Stomach (tissue), 9 donors: Measurements from ENCODE around the gene ATG7. TPM values are rescaled to one million over a fixed set of nuclear protein-coding genes. Genes with fewer than 3 reads are reported as not detected.
A peak's percentile ranks its signal among the peaks of the same experiment; 100 is the strongest.
"Not testable (repeated sequence)": the region's sequence is repeated elsewhere in the genome, so short reads cannot be mapped to it uniquely, and the experiment has no call there.

Source experiments
- DNase-seq, 2 donors: peaks; one replicate each; pipeline versions ENCODE4 v3.0.0 to v3.0.0-alpha.2; 2013 to 2019
- H3K27ac ChIP-seq, 5 donors: fragments of 200-600 bp in 4 of 5; sonication (generic) in 4 of 5; one replicate each; pipeline ENCODE4 v1.5.1; 2013 to 2019; ENCODE audit warnings: mild to moderate bottlenecking in 1 of 5, moderate library complexity in 1 of 5
- H3K27me3 ChIP-seq, 3 donors: fragments of 200-600 bp; sonication (generic); one replicate each; pipeline ENCODE4 v1.5.1; 2017 to 2019; ENCODE audit warnings: mixed run types in 1 of 3
- H3K36me3 ChIP-seq, 4 donors: fragments of 200-600 bp; sonication (generic); 1 replicate in 3 of 4; 2 replicates in 1 of 4; pipeline ENCODE4 v1.5.1; 2016 to 2019
- H3K4me1 ChIP-seq, 4 donors: fragments of 200-600 bp; sonication (generic); one replicate each; pipeline ENCODE4 v1.5.1; 2016 to 2019
- H3K4me3 ChIP-seq, 4 donors: fragments of 200-600 bp; sonication (generic) in 3 of 4; one replicate each; pipeline ENCODE4 v1.5.1; 2016 to 2019; ENCODE audit warnings: mild to moderate bottlenecking in 1 of 4
- H3K9me3 ChIP-seq, 4 donors: fragments of 200-600 bp; sonication (generic); one replicate each; pipeline ENCODE4 v1.5.1; 2016 to 2019
- EP300 ChIP-seq: sonication (generic); formaldehyde crosslinking; IDR thresholded peaks from one replicate; pipeline ENCODE4 v1.6.1; 2017; ENCODE audit warnings: antibody characterized with exemption
- POLR2A ChIP-seq, 4 donors: fragments of 450-650 bp; IDR thresholded peaks; one replicate each; pipeline ENCODE4 v1.6.1; 2016; ENCODE audit warnings: antibody characterized with exemption in 4 of 4, control low read depth in 2 of 4, mild to moderate bottlenecking in 1 of 4, moderate library complexity in 1 of 4
- POLR2AphosphoS5 ChIP-seq, 3 donors: sonication (generic); formaldehyde crosslinking; IDR thresholded peaks; one replicate each; pipeline ENCODE4 v1.6.1; 2016; ENCODE audit warnings: antibody characterized with exemption in 3 of 3
- WGBS, 5 donors: extraction: QIAGEN DNeasy Blood & Tissue Kit in 3 of 5; methylation state at CpG; one replicate each; pipeline versions ENCODE4 v1.1.5 to v1.1.7; 2013 to 2018; 5-methylcytosine and 5-hydroxymethylcytosine counted together
- intact Hi-C: fragments of 100-400 bp; cut with DNase I; formaldehyde crosslinking; loops from one replicate; pipeline ENCODE4 v1.15.1; 2023; ENCODE audit warnings: low total_unique reads
- polyA plus RNA-seq, 3 donors: library from polyadenylated mRNA; stranded (reverse); fragments of 200-250 nt; gene quantifications; one replicate each; pipeline ENCODE4 v1.2.3, GENCODE V29; 2013
- total RNA-seq, 5 donors: library from RNA; depleted of rRNA; stranded (reverse); fragments of >200 nt; gene quantifications; one replicate each; pipeline versions ENCODE4 v1.1.0 to v1.2.3, GENCODE V29; 2014 to 2016
- TF ChIP-seq, protein P1 (sequence below), 7 experiments: fragments of 450-650 bp in 4 of 7; fragments of 200-600 bp in 3 of 7; sonication (generic) in 3 of 7; IDR thresholded peaks; one replicate each; pipeline ENCODE4 v1.5.1; 2016 to 2019; ENCODE audit warnings: antibody characterized with exemption in 7 of 7, control low read depth in 2 of 7, mild to moderate bottlenecking in 1 of 7
- donor health status: healthy with polysubstance abuse.
- donor health status: Bipolar disorder and iron deficiency.
- donor health status: healthy.

The ATG7 gene
- total and polyA plus RNA-seq, 8 donors: 6.8 to 167 (median 15.1) TPM

DNA sequence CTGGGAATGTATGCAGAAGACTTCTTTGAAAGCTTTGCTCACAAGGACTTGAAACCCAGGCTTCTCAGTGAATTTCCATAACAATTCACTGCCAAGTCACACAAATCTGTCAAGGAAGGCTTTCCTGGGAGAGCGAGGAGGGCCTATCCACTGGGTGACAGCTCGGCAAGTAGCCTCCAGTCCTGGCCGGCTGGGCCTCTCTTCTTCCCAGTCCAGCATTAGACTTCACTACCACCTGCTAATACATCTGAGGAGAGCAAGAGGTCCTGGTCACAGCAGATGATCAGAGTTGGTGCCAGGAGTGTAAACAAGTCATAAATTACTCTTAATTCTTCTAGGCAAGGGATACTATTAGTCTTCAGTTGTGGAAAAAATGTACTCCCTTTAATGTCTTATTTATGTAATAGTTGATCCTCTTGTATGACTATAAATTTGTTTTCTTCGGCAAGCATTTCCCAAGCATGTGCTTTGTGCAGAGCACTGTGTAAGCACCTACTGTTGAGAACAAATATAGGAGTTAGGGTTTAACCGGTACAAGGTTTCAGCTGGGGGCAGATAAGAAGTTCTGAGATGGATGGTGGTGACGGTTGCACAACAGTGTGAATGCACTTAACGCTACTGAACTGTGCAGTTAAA is 208.6 kb downstream of the ATG7 start:
- H3K9me3 ChIP-seq: no peaks in the 10 kb centered on the region
- no peaks in the 10 kb centered on the region for H3K27me3 ChIP-seq
- WGBS, 5 donors: 20 to 42% (median 34%) methylated on average over 7 of the region's 7 CpGs
- no peaks in the 10 kb centered on the region for H3K36me3 ChIP-seq
- peak; percentile 48 to 56 for DNase-seq
- peak overlapping the region; percentile 67 to 87 (median 79) for H3K27ac ChIP-seq
- peaks cover 44 to 80% (median 56%) of the 10 kb centered on the region in 4 donors for H3K4me1 ChIP-seq
- intact Hi-C loops: no loop called here
- no peak overlapping the region for H3K4me3 ChIP-seq
- TF ChIP-seq EP300: no peak
- peak in 2 of 3 donors; percentile 5 to 14 for TF ChIP-seq POLR2AphosphoS5 (IDR thresholded peaks at IDR 0.05)

DNA sequence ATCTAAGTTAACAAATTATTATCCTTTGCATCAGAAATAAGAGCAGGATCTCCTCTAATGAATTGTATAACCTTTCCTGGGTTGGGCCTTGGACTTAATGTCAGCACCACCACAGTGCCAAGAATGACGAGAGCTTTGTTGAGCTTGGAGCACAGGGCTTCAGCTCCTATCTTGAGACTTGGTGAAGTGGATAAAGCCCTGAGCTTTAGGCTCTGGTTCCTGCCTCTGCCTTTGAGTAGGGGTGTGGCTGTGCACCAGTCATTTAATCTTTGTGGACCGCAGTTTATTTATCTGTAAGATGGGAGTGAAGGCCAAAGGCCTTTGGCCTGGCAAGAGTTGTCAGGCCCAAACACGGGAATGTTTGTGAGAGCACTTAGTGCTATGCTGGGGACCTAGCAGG is 209.4 kb downstream of the ATG7 start:
- peak; percentile 51 to 65 for DNase-seq
- intact Hi-C loops: no loop called here
- H3K27ac ChIP-seq: peak overlapping the region; percentile 57 to 87 (median 79)

DNA sequence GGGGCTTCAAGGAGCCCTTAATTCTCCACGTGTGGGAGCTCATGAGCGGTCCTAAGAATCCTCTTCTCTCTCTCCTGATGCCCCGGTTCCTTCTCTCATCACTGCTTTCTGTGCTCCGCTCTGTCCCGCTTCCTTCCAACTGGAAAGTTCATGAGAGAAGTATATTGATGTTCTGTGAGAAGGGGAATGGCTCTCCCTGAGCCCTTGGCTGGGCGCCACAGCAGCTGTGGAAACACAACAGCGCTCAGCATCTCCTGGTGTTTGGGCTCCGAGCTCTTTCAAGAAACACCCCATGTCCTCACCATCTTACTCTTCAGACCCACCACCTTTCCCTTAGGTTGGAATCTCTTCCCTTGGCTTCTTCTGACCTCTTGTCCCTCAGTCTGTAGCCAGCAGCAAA is 209.8 kb downstream of the ATG7 start:
- no peak overlapping the region for H3K4me3 ChIP-seq
- peak overlapping the region; percentile 57 to 87 (median 79) for H3K27ac ChIP-seq
- WGBS, 5 donors: 49 to 62% (median 58%) methylated on average over 8 of the region's 8 CpGs
- DNase-seq: peak; percentile 62 to 83
- no peaks in the 10 kb centered on the region for H3K27me3 ChIP-seq
- H3K36me3 ChIP-seq: no peaks in the 10 kb centered on the region
- TF ChIP-seq EP300: no peak
- TF ChIP-seq POLR2A (IDR thresholded peaks at IDR 0.05): no peak
- TF ChIP-seq POLR2AphosphoS5 (IDR thresholded peaks at IDR 0.05): no peak
- TF ChIP-seq, protein P1, sequence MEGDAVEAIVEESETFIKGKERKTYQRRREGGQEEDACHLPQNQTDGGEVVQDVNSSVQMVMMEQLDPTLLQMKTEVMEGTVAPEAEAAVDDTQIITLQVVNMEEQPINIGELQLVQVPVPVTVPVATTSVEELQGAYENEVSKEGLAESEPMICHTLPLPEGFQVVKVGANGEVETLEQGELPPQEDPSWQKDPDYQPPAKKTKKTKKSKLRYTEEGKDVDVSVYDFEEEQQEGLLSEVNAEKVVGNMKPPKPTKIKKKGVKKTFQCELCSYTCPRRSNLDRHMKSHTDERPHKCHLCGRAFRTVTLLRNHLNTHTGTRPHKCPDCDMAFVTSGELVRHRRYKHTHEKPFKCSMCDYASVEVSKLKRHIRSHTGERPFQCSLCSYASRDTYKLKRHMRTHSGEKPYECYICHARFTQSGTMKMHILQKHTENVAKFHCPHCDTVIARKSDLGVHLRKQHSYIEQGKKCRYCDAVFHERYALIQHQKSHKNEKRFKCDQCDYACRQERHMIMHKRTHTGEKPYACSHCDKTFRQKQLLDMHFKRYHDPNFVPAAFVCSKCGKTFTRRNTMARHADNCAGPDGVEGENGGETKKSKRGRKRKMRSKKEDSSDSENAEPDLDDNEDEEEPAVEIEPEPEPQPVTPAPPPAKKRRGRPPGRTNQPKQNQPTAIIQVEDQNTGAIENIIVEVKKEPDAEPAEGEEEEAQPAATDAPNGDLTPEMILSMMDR (IDR thresholded peaks at IDR 0.05): no peak
- H3K4me1 ChIP-seq: peaks cover 40 to 68% (median 50%) of the 10 kb centered on the region in 4 donors
- no peaks in the 10 kb centered on the region for H3K9me3 ChIP-seq
- intact Hi-C loops: no loop called here

More for the DNA sequence above, 209.4 kb downstream of the ATG7 start:
- TF ChIP-seq, protein P1 (IDR thresholded peaks at IDR 0.05): no peak
- peak in 1 of 3 donors; percentile 35 for TF ChIP-seq POLR2AphosphoS5 (IDR thresholded peaks at IDR 0.05)
- H3K4me3 ChIP-seq: no peak overlapping the region
- H3K27me3 ChIP-seq: no peaks in the 10 kb centered on the region
- no peaks in the 10 kb centered on the region for H3K36me3 ChIP-seq
- WGBS, 5 donors: 15 to 28% (median 23%) methylated on average over 3 of the region's 3 CpGs
- no peaks in the 10 kb centered on the region for H3K9me3 ChIP-seq
- peaks cover 44 to 72% (median 52%) of the 10 kb centered on the region in 4 donors for H3K4me1 ChIP-seq

DNA sequence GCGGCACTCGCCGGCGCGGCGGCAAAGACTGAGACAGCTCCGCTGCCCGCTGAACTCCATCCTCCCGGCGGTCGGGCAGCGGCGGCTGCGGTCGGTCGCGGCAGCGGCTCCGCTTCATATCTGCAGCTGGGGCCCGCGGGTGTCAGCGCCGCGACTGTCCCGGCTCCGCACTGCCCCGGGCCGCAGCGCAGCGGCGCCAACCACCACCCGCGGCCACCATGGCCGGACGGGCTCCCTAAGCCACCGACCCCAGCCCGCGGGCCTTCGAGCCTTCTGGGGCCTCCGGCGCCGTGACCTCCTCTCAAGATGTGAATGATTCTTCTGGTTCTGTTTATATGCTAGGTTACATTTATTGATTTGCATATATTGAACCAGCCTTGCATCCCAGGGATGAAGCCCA is 216.2 kb downstream of the ATG7 start:
- intact Hi-C loops: not testable (repeated sequence)

DNA sequence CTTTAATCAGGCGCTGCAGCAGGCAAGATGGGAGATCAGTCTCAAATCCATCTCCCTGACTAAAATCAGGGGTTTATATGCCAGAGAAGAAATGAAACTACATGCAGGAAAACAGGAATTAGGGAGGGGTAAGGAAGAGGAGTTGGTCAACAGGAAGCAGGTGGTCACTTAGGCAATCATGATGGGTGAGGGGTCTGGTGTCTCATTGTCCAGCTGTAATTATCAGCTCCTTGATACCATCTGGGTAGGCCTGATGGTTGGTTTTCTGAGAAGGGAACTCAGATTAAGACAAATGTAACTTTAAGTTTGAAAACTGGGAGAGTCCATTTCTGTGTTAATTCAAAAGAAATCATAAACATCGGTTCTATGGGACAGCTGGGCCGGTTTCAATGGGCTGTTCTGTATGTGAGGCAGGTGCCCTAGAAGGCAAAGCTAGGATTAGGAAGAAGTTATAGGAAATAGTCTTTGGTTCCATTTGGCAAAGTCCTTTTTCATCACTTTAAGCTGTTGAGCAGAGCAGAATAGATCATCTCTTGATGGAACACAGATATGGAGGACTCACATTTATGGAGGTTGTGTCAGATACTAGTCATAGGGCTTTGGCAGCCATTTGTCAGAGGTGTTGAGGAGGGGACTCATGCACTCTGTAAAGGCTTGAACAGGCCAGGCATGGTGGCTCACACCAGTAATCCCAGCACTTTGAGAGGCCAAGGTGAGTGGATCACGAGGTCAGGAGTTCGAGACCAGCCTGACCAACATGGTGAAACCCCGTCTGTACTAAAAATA is 222.1 kb downstream of the ATG7 start:
- H3K27me3 ChIP-seq: no peaks in the 10 kb centered on the region
- H3K4me3 ChIP-seq: no peak overlapping the region
- WGBS, 5 donors: 93 to 98% (median 96%) methylated on average over 6 of the region's 6 CpGs
- TF ChIP-seq POLR2A (IDR thresholded peaks at IDR 0.05) (no peak), POLR2AphosphoS5 (IDR thresholded peaks at IDR 0.05) (no peak), EP300 (no peak)
- TF ChIP-seq, protein P1 (IDR thresholded peaks at IDR 0.05): no peak
- intact Hi-C loops: no loop called here
- peaks cover 17 to 41% (median 32%) of the 10 kb centered on the region in 4 donors for H3K4me1 ChIP-seq
- H3K9me3 ChIP-seq: no peaks in the 10 kb centered on the region
- H3K27ac ChIP-seq: no peak overlapping the region
- H3K36me3 ChIP-seq: no peaks in the 10 kb centered on the region
- no peak for DNase-seq

More for the DNA sequence above, 216.2 kb downstream of the ATG7 start:
- DNase-seq, H3K4me3 ChIP-seq, H3K27me3 ChIP-seq, H3K9me3 ChIP-seq, H3K27ac ChIP-seq, H3K36me3 ChIP-seq: not testable (repeated sequence)
- peaks cover 5 to 11% (median 8%) of the 10 kb centered on the region in 4 donors for H3K4me1 ChIP-seq
- WGBS, 5 donors: 96 to 99% (median 98%) methylated on average over 14 to 42 of the region's 42 CpGs; no CpG with 5 or more reads in 1 of the 5 donors
